Large intestine (tissue), 3 donors: ENCODE measurements around the gene PRDM2. TPM values are rescaled to one million over a fixed set of nuclear protein-coding genes. Genes with fewer than 3 reads are reported as not detected.

Experiments
- DNase-seq, 2 donors: peaks; one replicate each; pipeline versions ENCODE4 v3.0.0 to v3.0.0-alpha.2; 2013
- H3K27ac ChIP-seq: one replicate; pipeline ENCODE4 v1.5.1; 2013; ENCODE audit warnings: low read length
- H3K27me3 ChIP-seq: 2 replicates; pipeline ENCODE4 v1.6.1; 2013; ENCODE audit warnings: low read length; ENCODE audit not compliant: control insufficient read depth, insufficient read depth
- H3K36me3 ChIP-seq: 2 replicates; pipeline ENCODE4 v1.6.1; 2013; ENCODE audit warnings: low read length; ENCODE audit not compliant: control insufficient read depth, insufficient read depth
- H3K4me1 ChIP-seq: one replicate; pipeline ENCODE4 v1.6.1; 2013; ENCODE audit warnings: low read length; ENCODE audit not compliant: control insufficient read depth, insufficient read depth
- H3K4me3 ChIP-seq: one replicate; pipeline ENCODE4 v1.5.1; 2013; ENCODE audit warnings: low read length
- H3K9me3 ChIP-seq: one replicate; pipeline ENCODE4 v1.6.1; 2013; ENCODE audit warnings: mild to moderate bottlenecking, low read depth, low read length, moderate library complexity; ENCODE audit not compliant: control insufficient read depth
- WGBS: methylation state at CpG from one replicate; pipeline ENCODE4 v1.1.5; 2013; ENCODE audit warnings: low lambda C conversion rate; ENCODE audit not compliant: insufficient coverage; 5-methylcytosine and 5-hydroxymethylcytosine counted together
- polyA plus RNA-seq: library from polyadenylated mRNA; unstranded; fragments of 120-200 nt; gene quantifications from one replicate; pipeline ENCODE4 v1.2.1, GENCODE V29; 2013

PRDM2 gene
- polyA plus RNA-seq, 1 donor = 26.0 TPM

GRCh38 chr1:13733711-13734110, 33.7 kb downstream of the PRDM2 start:
- no peaks in the 10 kb centered on the region for H3K27me3 ChIP-seq
- no peak overlapping the region for H3K4me3 ChIP-seq
- no peaks in the 10 kb centered on the region for H3K9me3 ChIP-seq
- WGBS = no CpG with 5 or more reads among the region's 1 CpG
- no peak overlapping the region for H3K27ac ChIP-seq
- DNase-seq = no peak
- no peaks in the 10 kb centered on the region for H3K4me1 ChIP-seq
- H3K36me3 ChIP-seq = peaks cover 5% of the 10 kb centered on the region

GRCh38 chr1:13735168-13735930, 35.4 kb downstream of the PRDM2 start:
- Histone ChIP-seq H3K4me3 (no peak overlapping the region), H3K4me1 (no peaks in the 10 kb centered on the region), H3K27me3 (no peaks in the 10 kb centered on the region), H3K36me3 (peaks cover 5% of the 10 kb centered on the region), H3K27ac (no peak overlapping the region), H3K9me3 (no peaks in the 10 kb centered on the region)
- 100% methylated on average over 5 of the region's 11 CpGs for WGBS
- DNase-seq = no peak

- peaks cover 5% of the 10 kb centered on the region for H3K36me3 ChIP-seq
- no peaks in the 10 kb centered on the region for H3K9me3 ChIP-seq
- no peaks in the 10 kb centered on the region for H3K27me3 ChIP-seq
- no peak overlapping the region for H3K4me3 ChIP-seq
- DNase-seq = peak in 1 of 2 donors; percentile 39
- H3K4me1 ChIP-seq = no peaks in the 10 kb centered on the region
- no peak overlapping the region for H3K27ac ChIP-seq
These were observed 37.4 kb downstream of the PRDM2 start for GRCh38 chr1:13737398-13737797.

GRCh38 chr1:13746342-13746741, 46.4 kb downstream of the PRDM2 start:
- H3K9me3 ChIP-seq = no peaks in the 10 kb centered on the region
- no peak overlapping the region for H3K27ac ChIP-seq
- H3K4me3 ChIP-seq = no peak overlapping the region
- H3K27me3 ChIP-seq = no peaks in the 10 kb centered on the region
- H3K36me3 ChIP-seq = peaks cover 7% of the 10 kb centered on the region
- DNase-seq = no peak
- WGBS = 100% methylated on average over 3 of the region's 3 CpGs
- peaks cover 8% of the 10 kb centered on the region for H3K4me1 ChIP-seq

- DNase-seq = peak; percentile 96 to 98
- Histone ChIP-seq H3K4me1 (peaks cover 8% of the 10 kb centered on the region), H3K4me3 (peak overlapping the region; percentile 68), H3K27ac (peak overlapping the region; percentile 87), H3K9me3 (no peaks in the 10 kb centered on the region), H3K36me3 (peaks cover 5% of the 10 kb centered on the region), H3K27me3 (no peaks in the 10 kb centered on the region)
- no CpG with 5 or more reads among the region's 83 CpGs for WGBS
These were observed 48.9 kb downstream of the PRDM2 start for GRCh38 chr1:13748610-13749505.

- Histone ChIP-seq H3K4me3 (peak overlapping the region; percentile 76), H3K27me3 (no peaks in the 10 kb centered on the region), H3K4me1 (peaks cover 8% of the 10 kb centered on the region), H3K27ac (peak overlapping the region; percentile 82), H3K9me3 (no peaks in the 10 kb centered on the region), H3K36me3 (peaks cover 8% of the 10 kb centered on the region)
- peak; percentile 45 to 86 for DNase-seq
- 0% methylated on average over 10 of the region's 81 CpGs for WGBS
These were observed 49.8 kb downstream of the PRDM2 start for GRCh38 chr1:13749543-13750341.

- H3K36me3 ChIP-seq = peaks cover 9% of the 10 kb centered on the region
- no peaks in the 10 kb centered on the region for H3K27me3 ChIP-seq
- H3K4me3 ChIP-seq = no peak overlapping the region
- WGBS = no CpG with 5 or more reads among the region's 5 CpGs
- peaks cover 8% of the 10 kb centered on the region for H3K4me1 ChIP-seq
- no peak for DNase-seq
- no peaks in the 10 kb centered on the region for H3K9me3 ChIP-seq
- no peak overlapping the region for H3K27ac ChIP-seq
These were observed 51.5 kb downstream of the PRDM2 start for GRCh38 chr1:13751458-13751871.

- no peak for DNase-seq
- H3K9me3 ChIP-seq = no peaks in the 10 kb centered on the region
- 100% methylated on average over 2 of the region's 7 CpGs for WGBS
- peaks cover 9% of the 10 kb centered on the region for H3K36me3 ChIP-seq
- H3K27ac ChIP-seq = no peak overlapping the region
- H3K4me1 ChIP-seq = peaks cover 8% of the 10 kb centered on the region
- no peaks in the 10 kb centered on the region for H3K27me3 ChIP-seq
- H3K4me3 ChIP-seq = no peak overlapping the region
These were observed 52.0 kb downstream of the PRDM2 start for GRCh38 chr1:13751985-13752384.

- H3K36me3 ChIP-seq = peaks cover 9% of the 10 kb centered on the region
- H3K9me3 ChIP-seq = no peaks in the 10 kb centered on the region
- 92% methylated on average over 4 of the region's 6 CpGs for WGBS
- no peak for DNase-seq
- no peaks in the 10 kb centered on the region for H3K27me3 ChIP-seq
- no peak overlapping the region for H3K27ac ChIP-seq
- H3K4me1 ChIP-seq = peaks cover 8% of the 10 kb centered on the region
- no peak overlapping the region for H3K4me3 ChIP-seq
These were observed 52.9 kb downstream of the PRDM2 start for GRCh38 chr1:13752852-13753251.
